Liver (tissue), 9 donors: ENCODE measurements around the gene RAET1E. TPM values are rescaled to one million over a fixed set of nuclear protein-coding genes. Genes with fewer than 3 reads are reported as not detected.

Experiments
- DNase-seq: peaks from one replicate; pipeline ENCODE4 v3.0.0-alpha.2; 2017; ENCODE audit warnings: low spot score
- H3K27ac ChIP-seq, 2 donors: one replicate each; pipeline ENCODE4 v1.7.0; 2013; ENCODE audit warnings: inconsistent platforms in 2 of 2, low read length in 2 of 2, control low read depth in 1 of 2, low read depth in 1 of 2, mild to moderate bottlenecking in 1 of 2
- H3K27me3 ChIP-seq, 4 donors: one replicate each; pipeline versions ENCODE4 v1.6.1 to v1.7.0; 2013; ENCODE audit warnings: low read length in 3 of 4, inconsistent platforms in 1 of 4, mild to moderate bottlenecking in 1 of 4, moderate library complexity in 1 of 4; ENCODE audit not compliant: control insufficient read depth in 4 of 4, insufficient read depth in 4 of 4
- H3K36me3 ChIP-seq, 4 donors: one replicate each; pipeline versions ENCODE4 v1.6.1 to v1.7.0; 2013; ENCODE audit warnings: low read length in 3 of 4, mild to moderate bottlenecking in 3 of 4, low read depth in 1 of 4, moderate library complexity in 1 of 4; ENCODE audit not compliant: control insufficient read depth in 4 of 4, insufficient read depth in 3 of 4
- H3K4me1 ChIP-seq, 4 donors: one replicate each; pipeline versions ENCODE4 v1.6.1 to v1.7.0; 2013; ENCODE audit warnings: low read length in 3 of 4, mild to moderate bottlenecking in 3 of 4, moderate library complexity in 1 of 4; ENCODE audit not compliant: control insufficient read depth in 4 of 4, insufficient read depth in 4 of 4
- H3K4me3 ChIP-seq, 3 donors: one replicate each; pipeline versions ENCODE4 v1.6.1 to v1.7.0; 2013; ENCODE audit warnings: low read length in 3 of 3, control low read depth in 1 of 3, low read depth in 1 of 3, mild to moderate bottlenecking in 1 of 3
- H3K9ac ChIP-seq, 2 donors: one replicate each; pipeline ENCODE4 v1.7.0; 2013; ENCODE audit warnings: low read length in 2 of 2, mild to moderate bottlenecking in 2 of 2, moderate library complexity in 2 of 2, control low read depth in 1 of 2, low read depth in 1 of 2
- H3K9me3 ChIP-seq, 4 donors: one replicate each; pipeline versions ENCODE4 v1.6.1 to v1.7.0; 2013; ENCODE audit warnings: low read length in 3 of 4; ENCODE audit not compliant: control insufficient read depth in 4 of 4
- ATF3 ChIP-seq: IDR thresholded peaks from 2 replicates; pipeline ENCODE4 v1.6.1; 2016; ENCODE audit warnings: antibody characterized with exemption
- EGR1 ChIP-seq, 2 donors: IDR thresholded peaks; 2 replicates each; pipeline ENCODE4 v1.6.1; 2016 to 2018; ENCODE audit warnings: antibody characterized with exemption in 2 of 2, low read depth in 2 of 2
- FOXA1 ChIP-seq: IDR thresholded peaks from 2 replicates; pipeline ENCODE4 v1.6.1; 2016; ENCODE audit warnings: antibody characterized with exemption
- FOXA2 ChIP-seq: IDR thresholded peaks from 2 replicates; pipeline ENCODE4 v1.6.1; 2016; ENCODE audit warnings: antibody characterized with exemption
- HNF4A ChIP-seq, 2 donors: conservative IDR thresholded peaks; 2 replicates each; pipeline ENCODE4 v1.6.1; 2016; ENCODE audit warnings: antibody characterized with exemption in 2 of 2, mild to moderate bottlenecking in 2 of 2
- JUND ChIP-seq, 2 donors: IDR thresholded peaks; 2 replicates each; pipeline ENCODE4 v1.6.1; 2016; ENCODE audit warnings: antibody characterized with exemption in 2 of 2
- MAX ChIP-seq: IDR thresholded peaks from 2 replicates; pipeline ENCODE4 v1.6.1; 2016; ENCODE audit warnings: antibody characterized with exemption
- NR2F2 ChIP-seq: IDR thresholded peaks from 2 replicates; pipeline ENCODE4 v1.6.1; 2016; ENCODE audit warnings: antibody characterized with exemption
- RAD21 ChIP-seq, 2 donors: IDR thresholded peaks; 2 replicates each; pipeline ENCODE4 v1.6.1; 2016; ENCODE audit warnings: antibody characterized with exemption in 2 of 2, mild to moderate bottlenecking in 2 of 2
- REST ChIP-seq: IDR thresholded peaks from 2 replicates; pipeline ENCODE4 v1.6.1; 2016; ENCODE audit warnings: antibody characterized with exemption, mild to moderate bottlenecking
- RXRA ChIP-seq, 2 donors: IDR thresholded peaks; 2 replicates each; pipeline ENCODE4 v1.6.1; 2017 to 2018; ENCODE audit warnings: antibody characterized with exemption in 2 of 2, mild to moderate bottlenecking in 1 of 2
- SP1 ChIP-seq: IDR thresholded peaks from 2 replicates; pipeline ENCODE4 v1.6.1; 2018; ENCODE audit warnings: antibody characterized with exemption, mild to moderate bottlenecking
- WGBS: extraction: QIAGEN DNeasy Blood & Tissue Kit; methylation state at CpG from one replicate; pipeline ENCODE4 v1.1.7; 2013; 5-methylcytosine and 5-hydroxymethylcytosine counted together
- polyA plus RNA-seq, 2 donors: library from polyadenylated mRNA; stranded (reverse) in 1 of 2; unstranded in 1 of 2; fragments of 200-250 nt in 1 of 2; fragments of >200 nt in 1 of 2; fragmentation: Nextera tagmentation in 1 of 2; extraction: Ambion mirVana in 1 of 2; gene quantifications; one replicate each; pipeline versions ENCODE4 v1.2.1 to v1.2.3, GENCODE V29; 2013 to 2015
- total RNA-seq, 2 donors: library from RNA; depleted of rRNA; stranded (reverse); fragments of >200 nt; gene quantifications; one replicate each; pipeline ENCODE4 v1.2.3, GENCODE V29; 2014
- TF ChIP-seq, protein P1 (sequence below): fragments of 150-350 bp; IDR thresholded peaks from 2 replicates; pipeline ENCODE4 v1.5.1; 2017; ENCODE audit warnings: improper control_type of control experiment, low read depth, low read length; ENCODE audit not compliant: missing input control
- TF ChIP-seq, protein P2 (sequence below): IDR thresholded peaks from 2 replicates; pipeline ENCODE4 v1.6.1; 2016; ENCODE audit warnings: antibody characterized with exemption
- donor health status: healthy.
- donor health status: healthy.
- donor health status: healthy.
- donor health status: healthy.
- donor health status: healthy.

Gene RAET1E
- total and polyA plus RNA-seq, 4 donors: not detected

DNA sequence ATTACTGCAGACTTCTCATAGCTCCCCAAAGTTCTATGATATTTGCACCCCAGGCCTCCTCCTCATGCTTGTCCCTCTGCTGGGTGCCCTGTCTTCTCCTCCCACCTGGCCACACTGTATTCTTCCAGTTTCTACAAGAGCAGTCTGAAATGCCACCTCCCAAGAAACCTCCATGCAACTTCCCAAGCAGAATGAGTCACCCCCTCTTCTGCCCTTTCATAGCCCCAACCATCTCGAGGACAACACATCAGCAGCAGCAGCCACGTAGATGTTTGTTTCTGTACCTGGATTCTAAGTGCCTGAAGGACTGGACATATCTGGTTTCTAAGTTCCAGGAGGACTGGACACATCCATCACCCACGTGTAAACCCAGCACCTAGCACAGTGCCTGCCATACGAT, 37.3 kb upstream of the RAET1E start:
- no peak for TF ChIP-seq FOXA1
- no peak for TF ChIP-seq EGR1 (IDR thresholded peaks at IDR 0.05; ENCODE audit: low read depth in 2 of 2)
- TF ChIP-seq RXRA (IDR thresholded peaks at IDR 0.05): no peak
- no peak for TF ChIP-seq MAX
- no peak for TF ChIP-seq ATF3
- no peak overlapping the region for H3K4me3 ChIP-seq
- H3K36me3 ChIP-seq: no peaks in the 10 kb centered on the region
- H3K27me3 ChIP-seq: peaks cover 0 to 31% (median 11%) of the 10 kb centered on the region in 4 donors
- H3K9ac ChIP-seq: no peak overlapping the region
- WGBS: 48% methylated on average over 4 of the region's 4 CpGs
- H3K4me1 ChIP-seq: peaks cover 3 to 13% (median 9%) of the 10 kb centered on the region in 4 donors
- H3K9me3 ChIP-seq: no peaks in the 10 kb centered on the region
- H3K27ac ChIP-seq: no peak overlapping the region
- DNase-seq: no peak

DNA sequence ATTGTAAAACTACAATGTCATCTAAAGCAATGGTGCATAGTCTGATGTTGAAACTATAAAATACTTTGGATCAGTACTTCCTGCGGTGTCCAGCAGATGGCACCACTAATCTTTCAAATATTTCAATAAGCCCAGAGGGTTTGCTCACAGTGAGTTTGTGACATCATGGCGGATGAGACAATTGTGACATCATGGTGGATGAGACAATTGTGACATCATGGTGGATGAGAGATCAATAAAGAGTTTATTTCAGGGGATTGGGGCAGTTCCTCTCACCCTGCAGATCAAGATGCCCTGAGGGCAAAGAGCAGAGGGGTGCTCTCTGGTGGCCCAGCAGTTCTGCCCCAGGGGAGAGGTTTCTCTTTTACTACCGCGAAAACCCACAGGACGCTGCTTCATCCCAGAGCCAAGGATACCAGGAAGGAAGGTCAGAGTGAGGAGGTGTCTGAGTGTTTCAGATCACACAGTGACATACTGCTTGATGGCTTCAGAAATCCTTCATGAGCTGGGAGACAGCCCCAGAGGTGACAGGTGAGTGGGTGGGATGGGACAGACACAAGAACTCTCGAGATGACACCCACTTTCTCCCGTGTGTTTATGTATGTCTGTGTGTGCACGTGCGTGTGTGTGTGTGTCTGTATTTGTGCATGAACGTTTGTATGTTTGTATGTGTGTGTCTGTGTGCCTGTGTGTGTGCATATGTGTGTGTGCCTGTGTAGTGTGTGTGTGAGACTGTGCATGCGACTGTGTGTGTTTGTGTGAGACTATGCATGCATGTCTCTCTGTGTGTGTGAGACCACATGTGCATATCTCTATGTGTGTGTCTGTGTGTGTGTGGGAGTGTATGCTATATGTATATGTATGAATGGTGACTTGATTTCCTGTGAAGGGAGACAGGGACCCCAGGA, 36.6 kb upstream of the RAET1E start:
- H3K36me3 ChIP-seq: no peaks in the 10 kb centered on the region
- DNase-seq: peak; percentile 64
- peaks cover 3 to 13% (median 9%) of the 10 kb centered on the region in 4 donors for H3K4me1 ChIP-seq
- no peak overlapping the region for H3K9ac ChIP-seq
- no peaks in the 10 kb centered on the region for H3K9me3 ChIP-seq
- no peak overlapping the region for H3K27ac ChIP-seq
- H3K4me3 ChIP-seq: no peak overlapping the region
- H3K27me3 ChIP-seq: peaks cover 0 to 24% (median 9%) of the 10 kb centered on the region in 4 donors
- WGBS: 33% methylated on average over 11 of the region's 11 CpGs
- TF ChIP-seq SP1: no peak
- TF ChIP-seq RAD21 (IDR thresholded peaks at IDR 0.05): peak; percentile 94 to 96
- TF ChIP-seq FOXA2: no peak
- TF ChIP-seq NR2F2: no peak
- peak; percentile 14 for TF ChIP-seq ATF3
- TF ChIP-seq, protein P1, sequence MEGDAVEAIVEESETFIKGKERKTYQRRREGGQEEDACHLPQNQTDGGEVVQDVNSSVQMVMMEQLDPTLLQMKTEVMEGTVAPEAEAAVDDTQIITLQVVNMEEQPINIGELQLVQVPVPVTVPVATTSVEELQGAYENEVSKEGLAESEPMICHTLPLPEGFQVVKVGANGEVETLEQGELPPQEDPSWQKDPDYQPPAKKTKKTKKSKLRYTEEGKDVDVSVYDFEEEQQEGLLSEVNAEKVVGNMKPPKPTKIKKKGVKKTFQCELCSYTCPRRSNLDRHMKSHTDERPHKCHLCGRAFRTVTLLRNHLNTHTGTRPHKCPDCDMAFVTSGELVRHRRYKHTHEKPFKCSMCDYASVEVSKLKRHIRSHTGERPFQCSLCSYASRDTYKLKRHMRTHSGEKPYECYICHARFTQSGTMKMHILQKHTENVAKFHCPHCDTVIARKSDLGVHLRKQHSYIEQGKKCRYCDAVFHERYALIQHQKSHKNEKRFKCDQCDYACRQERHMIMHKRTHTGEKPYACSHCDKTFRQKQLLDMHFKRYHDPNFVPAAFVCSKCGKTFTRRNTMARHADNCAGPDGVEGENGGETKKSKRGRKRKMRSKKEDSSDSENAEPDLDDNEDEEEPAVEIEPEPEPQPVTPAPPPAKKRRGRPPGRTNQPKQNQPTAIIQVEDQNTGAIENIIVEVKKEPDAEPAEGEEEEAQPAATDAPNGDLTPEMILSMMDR: peak; percentile 94
- TF ChIP-seq JUND (IDR thresholded peaks at IDR 0.05): peak; percentile 76 to 92
- no peak for TF ChIP-seq REST
- peak; percentile 27 to 58 for TF ChIP-seq HNF4A (conservative IDR thresholded peaks at IDR 0.05)
- TF ChIP-seq, protein P2, sequence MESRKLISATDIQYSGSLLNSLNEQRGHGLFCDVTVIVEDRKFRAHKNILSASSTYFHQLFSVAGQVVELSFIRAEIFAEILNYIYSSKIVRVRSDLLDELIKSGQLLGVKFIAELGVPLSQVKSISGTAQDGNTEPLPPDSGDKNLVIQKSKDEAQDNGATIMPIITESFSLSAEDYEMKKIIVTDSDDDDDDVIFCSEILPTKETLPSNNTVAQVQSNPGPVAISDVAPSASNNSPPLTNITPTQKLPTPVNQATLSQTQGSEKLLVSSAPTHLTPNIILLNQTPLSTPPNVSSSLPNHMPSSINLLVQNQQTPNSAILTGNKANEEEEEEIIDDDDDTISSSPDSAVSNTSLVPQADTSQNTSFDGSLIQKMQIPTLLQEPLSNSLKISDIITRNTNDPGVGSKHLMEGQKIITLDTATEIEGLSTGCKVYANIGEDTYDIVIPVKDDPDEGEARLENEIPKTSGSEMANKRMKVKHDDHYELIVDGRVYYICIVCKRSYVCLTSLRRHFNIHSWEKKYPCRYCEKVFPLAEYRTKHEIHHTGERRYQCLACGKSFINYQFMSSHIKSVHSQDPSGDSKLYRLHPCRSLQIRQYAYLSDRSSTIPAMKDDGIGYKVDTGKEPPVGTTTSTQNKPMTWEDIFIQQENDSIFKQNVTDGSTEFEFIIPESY: no peak
